Measurements from ENCODE around the gene CNOT1.

DNA sequence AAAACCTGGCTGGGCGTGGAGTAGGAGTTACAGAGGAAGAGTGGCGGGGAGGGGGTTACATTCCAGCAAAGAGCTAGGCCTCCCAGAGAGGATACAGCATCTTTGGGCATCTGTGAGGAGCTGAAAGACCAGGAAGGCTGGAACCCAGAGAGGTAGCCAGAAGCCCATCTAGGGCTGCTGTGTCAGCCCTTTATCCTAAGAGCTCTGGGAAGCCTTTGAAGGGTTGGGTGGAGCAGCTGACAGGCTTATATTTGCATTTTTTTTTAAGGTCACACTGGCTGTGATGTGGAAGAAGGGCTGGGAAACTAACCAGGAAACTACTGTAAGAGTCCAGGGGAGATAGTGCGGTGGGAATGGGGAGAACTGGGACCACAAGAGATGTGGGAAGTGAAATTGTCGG lies 6.8 kb upstream of the CNOT1 start:
- TF ChIP-seq, protein P1, sequence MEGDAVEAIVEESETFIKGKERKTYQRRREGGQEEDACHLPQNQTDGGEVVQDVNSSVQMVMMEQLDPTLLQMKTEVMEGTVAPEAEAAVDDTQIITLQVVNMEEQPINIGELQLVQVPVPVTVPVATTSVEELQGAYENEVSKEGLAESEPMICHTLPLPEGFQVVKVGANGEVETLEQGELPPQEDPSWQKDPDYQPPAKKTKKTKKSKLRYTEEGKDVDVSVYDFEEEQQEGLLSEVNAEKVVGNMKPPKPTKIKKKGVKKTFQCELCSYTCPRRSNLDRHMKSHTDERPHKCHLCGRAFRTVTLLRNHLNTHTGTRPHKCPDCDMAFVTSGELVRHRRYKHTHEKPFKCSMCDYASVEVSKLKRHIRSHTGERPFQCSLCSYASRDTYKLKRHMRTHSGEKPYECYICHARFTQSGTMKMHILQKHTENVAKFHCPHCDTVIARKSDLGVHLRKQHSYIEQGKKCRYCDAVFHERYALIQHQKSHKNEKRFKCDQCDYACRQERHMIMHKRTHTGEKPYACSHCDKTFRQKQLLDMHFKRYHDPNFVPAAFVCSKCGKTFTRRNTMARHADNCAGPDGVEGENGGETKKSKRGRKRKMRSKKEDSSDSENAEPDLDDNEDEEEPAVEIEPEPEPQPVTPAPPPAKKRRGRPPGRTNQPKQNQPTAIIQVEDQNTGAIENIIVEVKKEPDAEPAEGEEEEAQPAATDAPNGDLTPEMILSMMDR (IDR thresholded peaks at IDR 0.05), result no peak
- no peak for TF ChIP-seq POLR2A (IDR thresholded peaks at IDR 0.05)
